ENCODE results near the gene SLC43A2. TPM values are rescaled to one million over a fixed set of nuclear protein-coding genes. Genes with fewer than 3 reads are reported as not detected.

Gene SLC43A2
- polyA plus RNA-seq, 1 donor (not counting 4 experiments of a cell fraction or from before 2014, with no cell fraction given) = 12.7 TPM

DNA sequence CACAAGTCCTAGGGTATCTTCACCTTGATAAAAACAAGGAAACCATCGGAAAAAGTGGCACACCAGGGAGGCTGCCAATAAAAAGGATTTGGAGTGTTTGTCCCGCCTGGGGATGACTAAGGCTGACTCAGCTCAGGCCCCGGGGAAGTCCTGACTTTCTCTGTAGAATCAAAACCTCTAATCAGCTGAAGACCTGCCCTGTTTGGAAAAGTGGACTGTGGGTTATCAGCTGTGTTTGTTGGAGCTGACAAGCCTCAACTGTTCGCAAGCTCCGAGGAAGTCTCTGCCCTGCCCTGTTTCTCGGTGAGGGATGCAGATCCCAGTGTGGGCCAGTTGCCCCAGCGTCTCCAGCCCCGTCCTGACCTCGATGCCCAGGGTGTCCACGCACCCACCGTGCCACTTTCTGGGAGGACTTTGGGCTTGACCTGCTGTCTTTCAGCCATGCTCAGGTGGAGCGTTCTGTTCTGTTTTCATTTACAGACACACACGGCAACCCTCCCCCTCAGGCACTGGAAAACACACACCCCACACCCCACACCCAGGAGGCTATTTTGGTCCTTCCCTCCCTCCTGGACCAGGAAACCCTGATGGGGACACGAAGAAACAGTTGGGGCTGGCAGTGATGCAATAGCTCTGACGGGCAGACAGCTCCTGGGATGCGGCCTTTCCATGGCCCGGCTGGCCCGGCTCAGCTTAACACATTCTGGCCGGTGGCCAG, 38.4 kb downstream of the SLC43A2 start:
- peak; percentile 96 for FAIRE-seq
- Histone ChIP-seq H3K27ac (ENCODE audit: control insufficient read depth, insufficient read depth, low read length) (peak overlapping the region; percentile 44), H3K36me3 (ENCODE audit: control insufficient read depth in 2 of 2, extremely low read depth in 1 of 2, insufficient read depth in 2 of 2, low read length in 2 of 2) (peaks cover 0 to 18% of the 10 kb centered on the region in 2 experiments), H2AFZ (ENCODE audit: control insufficient read depth, low read length) (no peak overlapping the region), H3K79me2 (ENCODE audit: control insufficient read depth, insufficient read depth, low read length) (no peaks in the 10 kb centered on the region), H3K4me1 (ENCODE audit: control insufficient read depth, extremely low read depth, insufficient read depth, low read length) (peaks cover 20% of the 10 kb centered on the region), H3K9ac (ENCODE audit: control insufficient read depth, extremely low read depth, insufficient read depth, low read length) (peak overlapping the region; percentile 39), H3K9me3 (ENCODE audit: control insufficient read depth, low read depth, low read length) (no peaks in the 10 kb centered on the region), H3K27me3 (ENCODE audit: control insufficient read depth, extremely low read depth, insufficient read depth, low read length) (no peaks in the 10 kb centered on the region), H4K20me1 (ENCODE audit: control insufficient read depth, extremely low read depth, insufficient read depth, low read length) (peaks cover 8% of the 10 kb centered on the region), H3K4me3 (ENCODE audit: control insufficient read depth in 2 of 3, extremely low read depth in 1 of 3, insufficient read depth in 2 of 3, low read depth in 1 of 3, low read length in 3 of 3) (peak overlapping the region in 1 of 3 experiments; percentile 13), H3K4me2 (ENCODE audit: control insufficient read depth, extremely low read depth, insufficient read depth, low read depth, low read length) (peak overlapping the region; percentile 78), H3K9me1 (ENCODE audit: control insufficient read depth, extremely low read depth, insufficient read depth, low read length) (no peaks in the 10 kb centered on the region)
- no peak for TF ChIP-seq EZH2 (IDR thresholded peaks at IDR 0.05; ENCODE audit: low read length)
- TF ChIP-seq, protein P1, sequence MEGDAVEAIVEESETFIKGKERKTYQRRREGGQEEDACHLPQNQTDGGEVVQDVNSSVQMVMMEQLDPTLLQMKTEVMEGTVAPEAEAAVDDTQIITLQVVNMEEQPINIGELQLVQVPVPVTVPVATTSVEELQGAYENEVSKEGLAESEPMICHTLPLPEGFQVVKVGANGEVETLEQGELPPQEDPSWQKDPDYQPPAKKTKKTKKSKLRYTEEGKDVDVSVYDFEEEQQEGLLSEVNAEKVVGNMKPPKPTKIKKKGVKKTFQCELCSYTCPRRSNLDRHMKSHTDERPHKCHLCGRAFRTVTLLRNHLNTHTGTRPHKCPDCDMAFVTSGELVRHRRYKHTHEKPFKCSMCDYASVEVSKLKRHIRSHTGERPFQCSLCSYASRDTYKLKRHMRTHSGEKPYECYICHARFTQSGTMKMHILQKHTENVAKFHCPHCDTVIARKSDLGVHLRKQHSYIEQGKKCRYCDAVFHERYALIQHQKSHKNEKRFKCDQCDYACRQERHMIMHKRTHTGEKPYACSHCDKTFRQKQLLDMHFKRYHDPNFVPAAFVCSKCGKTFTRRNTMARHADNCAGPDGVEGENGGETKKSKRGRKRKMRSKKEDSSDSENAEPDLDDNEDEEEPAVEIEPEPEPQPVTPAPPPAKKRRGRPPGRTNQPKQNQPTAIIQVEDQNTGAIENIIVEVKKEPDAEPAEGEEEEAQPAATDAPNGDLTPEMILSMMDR (optimal IDR thresholded peaks at IDR 0.05 in 1 of 3, IDR thresholded peaks at IDR 0.05 in 1 of 3, conservative IDR thresholded peaks at IDR 0.05 in 1 of 3; ENCODE audit: extremely low read depth in 1 of 3, insufficient read depth in 2 of 3, low read length in 3 of 3) = no peak
- peak; percentile 49 for DNase-seq (ENCODE audit: low read depth, low spot score)
- dilution Hi-C loops (cut with MboI; ENCODE audit: extremely low pct_ligation_motif_present, low sequenced_read_pairs) = no loop called here

DNA sequence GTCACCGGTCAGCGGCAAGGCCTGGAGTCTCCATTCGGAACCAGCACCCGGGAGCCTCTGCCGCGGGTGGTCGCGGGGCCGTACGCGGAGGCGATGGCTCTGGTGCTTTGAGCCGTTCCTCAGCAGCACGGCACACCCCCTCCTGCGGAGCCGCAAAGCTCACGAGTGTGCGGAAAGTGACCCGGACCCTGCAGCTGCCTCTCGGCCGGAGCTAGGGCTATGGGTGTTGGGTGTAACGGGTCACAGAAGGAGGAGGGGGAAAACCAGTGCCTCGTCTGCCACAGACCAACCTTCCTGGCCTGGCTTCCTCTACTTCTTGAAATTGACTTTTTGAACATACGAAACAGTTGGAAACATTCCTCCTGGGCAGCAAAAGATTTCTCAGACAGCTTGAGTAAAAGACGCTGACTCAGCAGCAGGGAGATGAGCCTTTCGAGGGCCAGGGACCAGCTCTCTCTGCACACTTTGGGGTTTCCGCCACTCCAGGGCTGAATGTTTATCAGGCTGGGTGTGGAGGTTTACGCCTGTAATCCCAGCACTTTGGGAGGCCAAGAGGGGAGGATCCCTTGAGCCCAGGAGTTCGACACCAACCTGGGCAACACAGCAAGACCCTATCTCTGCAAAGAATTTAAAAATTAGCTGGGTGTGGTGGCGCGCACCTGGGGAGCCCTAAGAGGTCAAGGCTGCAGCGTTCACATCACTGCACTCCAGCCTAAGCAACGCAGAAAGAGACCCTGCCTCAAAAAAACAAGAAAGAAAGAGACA, 39.6 kb downstream of the SLC43A2 start:
- Histone ChIP-seq H3K4me2 (ENCODE audit: control insufficient read depth, extremely low read depth, insufficient read depth, low read depth, low read length) (no peak overlapping the region), H3K9ac (ENCODE audit: control insufficient read depth, extremely low read depth, insufficient read depth, low read length) (no peak overlapping the region), H3K9me1 (ENCODE audit: control insufficient read depth, extremely low read depth, insufficient read depth, low read length) (no peaks in the 10 kb centered on the region), H3K27ac (ENCODE audit: control insufficient read depth, insufficient read depth, low read length) (no peak overlapping the region), H3K4me3 (ENCODE audit: control insufficient read depth in 2 of 3, extremely low read depth in 1 of 3, insufficient read depth in 2 of 3, low read depth in 1 of 3, low read length in 3 of 3) (no peak overlapping the region), H3K4me1 (ENCODE audit: control insufficient read depth, extremely low read depth, insufficient read depth, low read length) (peaks cover 20% of the 10 kb centered on the region), H4K20me1 (ENCODE audit: control insufficient read depth, extremely low read depth, insufficient read depth, low read length) (peaks cover 8% of the 10 kb centered on the region), H3K79me2 (ENCODE audit: control insufficient read depth, insufficient read depth, low read length) (no peaks in the 10 kb centered on the region), H3K36me3 (ENCODE audit: control insufficient read depth in 2 of 2, extremely low read depth in 1 of 2, insufficient read depth in 2 of 2, low read length in 2 of 2) (peaks cover 0 to 20% of the 10 kb centered on the region in 2 experiments), H2AFZ (ENCODE audit: control insufficient read depth, low read length) (no peak overlapping the region), H3K9me3 (ENCODE audit: control insufficient read depth, low read depth, low read length) (no peaks in the 10 kb centered on the region), H3K27me3 (ENCODE audit: control insufficient read depth, extremely low read depth, insufficient read depth, low read length) (no peaks in the 10 kb centered on the region)
- dilution Hi-C loops (cut with MboI; ENCODE audit: extremely low pct_ligation_motif_present, low sequenced_read_pairs) = no loop called here
- TF ChIP-seq, protein P1 (optimal IDR thresholded peaks at IDR 0.05 in 1 of 3, IDR thresholded peaks at IDR 0.05 in 1 of 3, conservative IDR thresholded peaks at IDR 0.05 in 1 of 3; ENCODE audit: extremely low read depth in 1 of 3, insufficient read depth in 2 of 3, low read length in 3 of 3) = no peak
- no peak for TF ChIP-seq EZH2 (IDR thresholded peaks at IDR 0.05; ENCODE audit: low read length)
- FAIRE-seq = peak; percentile 5
- DNase-seq (ENCODE audit: low read depth, low spot score) = no peak
